HG02852 (cell line): ENCODE results near the gene DNAAF8.

ENCODE experiments used
- ATAC-seq: cut with Tn5 transposase; IDR thresholded peaks from one replicate; pipeline ENCODE4 v1.9.1; 2021; ENCODE audit warnings: mild to moderate bottlenecking, moderate library complexity; ENCODE audit not compliant: unreplicated experiment

DNAAF8 gene

DNA sequence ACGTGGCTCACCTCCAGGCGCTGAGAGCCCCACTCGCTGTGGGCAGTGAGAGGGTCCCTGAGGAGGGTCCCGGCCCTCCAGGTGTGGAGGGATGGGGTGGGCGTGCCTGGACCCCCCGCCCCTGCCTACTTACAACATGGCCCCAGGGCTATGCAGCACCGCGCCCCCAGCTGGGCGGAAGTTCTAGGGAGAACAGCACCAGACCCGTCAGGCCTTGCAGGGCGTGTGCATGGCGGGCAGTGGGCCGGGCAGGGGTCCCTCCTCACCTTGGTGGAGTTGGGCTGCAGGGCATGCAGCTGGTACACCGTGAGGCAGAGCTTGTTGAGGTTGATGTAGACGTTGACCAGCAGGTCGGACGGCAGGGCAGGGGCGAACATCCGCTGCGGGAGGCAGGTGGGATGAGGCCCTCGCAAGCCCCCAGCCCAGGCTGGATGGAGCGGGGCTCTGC, 63.5 kb downstream of the DNAAF8 start:
- no peak for ATAC-seq

DNA sequence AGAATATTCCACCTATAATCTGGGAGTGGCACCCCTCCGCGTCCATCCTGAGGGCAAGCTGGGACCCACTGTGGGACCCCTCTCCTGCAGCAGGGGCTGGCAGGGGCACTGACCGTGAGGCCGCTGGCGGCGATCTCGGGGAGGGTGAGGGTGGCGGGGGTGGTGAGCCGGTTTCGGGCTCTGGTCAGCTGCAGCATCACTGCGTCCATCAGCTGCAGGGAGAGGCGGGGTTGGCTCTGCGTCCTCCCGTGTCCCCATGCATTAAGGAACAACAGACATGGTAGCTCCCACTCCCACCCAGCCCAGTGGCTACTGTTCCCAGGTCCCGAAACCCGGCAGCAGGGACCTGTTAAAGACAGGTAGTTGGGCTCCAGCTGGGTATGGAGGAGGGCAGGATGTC, 64.1 kb downstream of the DNAAF8 start:
- ATAC-seq, result no peak
